DMS 273 (cell line): ENCODE results near the gene SMG6.
A peak's percentile ranks its signal among the peaks of the same experiment; 100 is the strongest.

Experiments
- DNase-seq: peaks from one replicate; lab custom pipeline; 2025; ENCODE audit not compliant: unreplicated experiment; lab: John Stamatoyannopoulos, UW

SMG6 gene

DNA sequence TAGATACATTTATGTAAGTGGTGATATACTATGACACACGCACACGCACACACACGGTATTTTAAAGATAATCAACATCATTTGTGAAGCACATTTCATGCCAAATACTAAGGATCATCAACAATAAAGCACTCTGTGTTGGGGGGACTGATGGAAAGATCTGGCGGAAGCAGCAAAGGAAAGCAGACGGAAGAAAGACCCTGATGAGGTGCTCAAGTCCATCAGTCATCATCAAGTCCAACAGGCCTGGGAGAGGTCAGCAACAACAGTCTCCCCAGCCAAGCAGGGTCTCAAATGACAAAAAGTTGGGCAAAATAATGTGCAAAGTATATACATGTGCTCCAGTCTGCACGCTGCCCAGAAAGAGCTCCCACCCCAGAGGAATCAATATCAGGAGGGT is 193.1 kb downstream of the SMG6 start:
- no peak for DNase-seq

DNA sequence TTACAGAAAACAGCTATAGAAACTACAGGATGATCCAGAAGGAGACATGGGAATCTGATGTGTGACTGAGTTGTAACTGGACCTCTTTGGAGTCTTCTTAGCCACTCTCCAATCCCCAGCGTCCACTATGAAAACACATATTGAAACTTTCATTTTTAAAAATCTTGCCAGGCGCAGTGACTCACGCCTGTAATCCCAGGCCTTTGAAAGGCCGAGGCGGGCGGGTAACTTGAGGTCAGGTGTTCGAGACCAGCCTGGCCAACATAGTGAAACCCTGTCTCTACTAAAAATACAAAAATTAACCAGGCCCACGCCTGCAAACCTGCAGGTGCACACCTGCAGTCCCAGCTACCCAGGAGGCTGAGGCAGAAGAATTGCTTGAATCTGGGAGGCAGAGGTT is 195.4 kb downstream of the SMG6 start:
- no peak for DNase-seq

- DNase-seq, result peak; percentile 59
Measured at GRCh38 chr17:2107506-2107905, 196.1 kb downstream of the SMG6 start.

- DNase-seq, result no peak
Measured at GRCh38 chr17:2107050-2107449, 196.5 kb downstream of the SMG6 start.

GRCh38 chr17:2106308-2106955 is 197.2 kb downstream of the SMG6 start:
- DNase-seq, result no peak

DNA sequence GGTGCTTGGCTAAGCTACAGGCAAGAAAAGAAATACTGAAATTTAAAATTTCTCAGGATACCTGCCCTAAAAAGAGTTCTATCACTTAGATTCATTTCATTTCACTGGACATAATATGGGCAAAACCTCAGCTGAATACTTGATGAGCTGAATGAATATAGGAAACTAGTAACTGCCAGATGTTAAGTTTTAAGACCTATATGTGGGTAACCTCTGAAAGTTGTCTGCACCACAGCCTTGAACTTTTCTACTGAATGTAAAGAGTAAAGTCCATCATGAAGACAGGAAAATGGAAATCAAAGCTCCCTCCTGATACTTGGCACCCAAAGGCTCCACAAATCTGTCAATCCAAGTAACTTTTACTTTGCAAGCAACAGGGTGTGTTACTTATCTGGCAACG is 197.9 kb downstream of the SMG6 start:
- no peak for DNase-seq

- DNase-seq, result peak; percentile 12
Measured at GRCh38 chr17:2102931-2103809, 200.4 kb downstream of the SMG6 start.

- DNase-seq, result peak; percentile 37
Measured at GRCh38 chr17:2101448-2102257, 201.9 kb downstream of the SMG6 start.

DNA sequence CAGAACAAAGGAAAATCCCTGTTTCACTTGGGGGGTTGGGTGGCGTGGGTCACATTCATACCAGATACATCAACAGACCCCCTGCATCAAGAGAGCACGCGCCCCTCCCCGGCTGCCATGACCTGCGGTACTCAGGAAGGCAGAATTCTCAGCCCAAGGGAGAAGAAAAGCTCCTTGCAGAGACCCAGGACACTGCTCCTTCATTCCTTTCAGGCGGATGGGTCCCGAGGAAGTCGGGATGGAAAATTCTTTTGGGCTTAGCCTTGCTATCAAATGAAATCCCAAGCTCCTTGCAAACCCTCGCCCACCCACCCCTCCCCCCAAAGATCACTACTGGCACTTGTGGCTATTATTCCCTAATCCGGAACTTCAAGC is 208.1 kb downstream of the SMG6 start:
- DNase-seq, result no peak

GRCh38 chr17:2094891-2095535 is 208.6 kb downstream of the SMG6 start:
- DNase-seq, result peak; percentile 46

DNA sequence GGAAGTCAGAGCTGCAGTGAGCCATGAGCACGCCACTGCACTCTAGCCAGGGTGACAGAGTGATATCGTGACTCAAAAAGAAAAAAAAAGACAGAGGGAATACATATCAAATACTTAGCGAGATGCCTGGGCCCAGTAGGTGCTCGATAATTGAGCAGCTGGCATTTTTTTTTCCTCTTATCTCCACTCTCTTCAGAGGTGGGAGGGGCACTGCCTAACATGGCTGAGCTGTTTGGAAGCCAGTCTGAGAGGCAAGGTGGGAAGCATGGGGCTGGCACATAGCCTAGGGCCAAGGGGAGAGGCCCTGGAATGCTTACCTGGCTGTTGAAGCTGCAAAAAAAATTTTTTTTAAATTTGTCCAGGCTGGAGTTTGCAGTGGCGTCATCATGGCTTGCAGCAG is 210.2 kb downstream of the SMG6 start:
- DNase-seq, result peak; percentile 5

GRCh38 chr17:2092253-2092652 is 211.3 kb downstream of the SMG6 start:
- DNase-seq, result no peak

- peak; percentile 34 for DNase-seq
Measured at GRCh38 chr17:2090804-2091534, 212.6 kb downstream of the SMG6 start.

GRCh38 chr17:2090210-2090641 is 213.4 kb downstream of the SMG6 start:
- no peak for DNase-seq

GRCh38 chr17:2089021-2089422 is 214.6 kb downstream of the SMG6 start:
- no peak for DNase-seq

DNA sequence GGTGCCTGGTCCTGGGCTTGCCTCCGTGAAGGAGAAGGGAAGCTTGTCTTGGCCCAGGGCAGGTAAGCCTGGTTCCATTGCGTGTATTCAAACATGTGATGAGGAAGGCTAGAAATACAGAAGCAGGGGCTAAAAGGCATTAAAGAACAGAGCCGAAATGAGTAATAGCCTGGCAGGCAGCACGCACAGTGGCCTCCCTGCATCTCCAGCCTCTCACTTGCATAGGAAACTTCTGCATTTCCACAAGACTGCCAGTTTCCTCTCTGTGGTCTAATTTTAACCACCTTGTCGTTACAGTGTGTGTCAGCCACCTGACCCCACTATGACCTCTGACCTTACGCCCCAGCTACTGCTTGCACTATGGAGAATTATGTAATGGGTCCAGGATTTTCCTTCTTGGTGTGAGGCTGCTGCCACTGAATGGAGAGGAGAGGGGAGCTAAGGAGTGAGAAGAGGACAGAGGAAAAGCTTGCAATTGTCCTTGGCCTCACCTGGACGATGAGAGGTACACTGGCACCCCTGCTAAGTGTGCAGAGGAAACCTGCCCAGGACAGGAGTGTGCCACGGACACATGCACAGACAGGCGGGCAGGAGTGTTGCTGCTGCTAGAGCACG is 215.9 kb downstream of the SMG6 start:
- DNase-seq, result no peak

GRCh38 chr17:2086306-2086705 is 217.3 kb downstream of the SMG6 start:
- DNase-seq, result no peak

DNA sequence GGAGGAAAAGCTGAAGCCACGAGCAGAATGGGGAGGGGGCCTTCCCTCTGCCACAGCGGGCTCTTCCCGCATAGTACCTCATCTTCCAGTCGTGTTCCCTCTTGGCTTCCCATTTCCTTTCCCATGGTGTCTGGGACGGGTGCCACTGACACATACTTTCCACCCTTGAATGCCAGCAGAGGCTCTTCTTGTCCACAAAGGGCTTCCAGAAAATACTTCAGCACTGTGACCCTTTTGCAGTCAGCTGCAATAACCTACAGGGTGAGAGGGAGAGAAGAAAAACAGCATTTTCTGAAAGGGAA is 218.0 kb downstream of the SMG6 start:
- no peak for DNase-seq

GRCh38 chr17:2084766-2085647 is 218.6 kb downstream of the SMG6 start:
- DNase-seq, result no peak
